ENCODE results near the gene SYT12.

DNA sequence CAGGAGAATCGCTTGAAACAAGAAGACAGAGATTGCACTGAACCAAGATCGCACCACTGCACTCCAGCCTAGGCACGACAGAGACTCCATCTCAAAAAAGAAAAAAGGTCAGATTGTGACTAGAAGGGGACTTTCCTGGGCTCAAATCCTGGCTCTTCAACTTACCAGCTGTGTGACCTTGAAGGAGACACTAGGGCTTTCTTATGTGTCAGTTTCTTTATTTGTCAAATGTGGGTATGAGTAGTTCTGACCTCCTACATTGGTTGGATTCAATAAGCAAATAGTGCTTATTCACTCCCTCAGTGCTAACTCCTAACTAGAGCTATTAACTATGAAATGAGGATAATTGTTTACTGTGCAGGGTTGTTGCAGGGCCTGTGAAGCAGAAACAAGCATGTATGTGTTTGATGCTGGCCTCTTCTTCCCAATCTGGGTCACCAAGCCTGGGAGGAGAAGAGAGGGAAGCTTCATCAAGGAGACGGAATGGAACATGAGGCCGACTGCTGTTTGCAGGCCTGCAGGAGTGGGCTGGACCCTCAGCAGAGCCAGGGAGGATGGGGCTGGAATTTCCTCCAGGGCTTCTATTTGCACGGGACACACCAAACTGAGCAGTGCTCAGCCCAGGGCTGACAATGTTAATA is 56.3 kb downstream of the SYT12 start:
- TF ChIP-seq, protein P1, sequence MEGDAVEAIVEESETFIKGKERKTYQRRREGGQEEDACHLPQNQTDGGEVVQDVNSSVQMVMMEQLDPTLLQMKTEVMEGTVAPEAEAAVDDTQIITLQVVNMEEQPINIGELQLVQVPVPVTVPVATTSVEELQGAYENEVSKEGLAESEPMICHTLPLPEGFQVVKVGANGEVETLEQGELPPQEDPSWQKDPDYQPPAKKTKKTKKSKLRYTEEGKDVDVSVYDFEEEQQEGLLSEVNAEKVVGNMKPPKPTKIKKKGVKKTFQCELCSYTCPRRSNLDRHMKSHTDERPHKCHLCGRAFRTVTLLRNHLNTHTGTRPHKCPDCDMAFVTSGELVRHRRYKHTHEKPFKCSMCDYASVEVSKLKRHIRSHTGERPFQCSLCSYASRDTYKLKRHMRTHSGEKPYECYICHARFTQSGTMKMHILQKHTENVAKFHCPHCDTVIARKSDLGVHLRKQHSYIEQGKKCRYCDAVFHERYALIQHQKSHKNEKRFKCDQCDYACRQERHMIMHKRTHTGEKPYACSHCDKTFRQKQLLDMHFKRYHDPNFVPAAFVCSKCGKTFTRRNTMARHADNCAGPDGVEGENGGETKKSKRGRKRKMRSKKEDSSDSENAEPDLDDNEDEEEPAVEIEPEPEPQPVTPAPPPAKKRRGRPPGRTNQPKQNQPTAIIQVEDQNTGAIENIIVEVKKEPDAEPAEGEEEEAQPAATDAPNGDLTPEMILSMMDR (conservative IDR thresholded peaks at IDR 0.05): no peak
- TF ChIP-seq EZH2 (IDR thresholded peaks at IDR 0.05; ENCODE audit: low read depth): no peak
